K562 (cell line): ENCODE data around the gene MYBL2. TPM values are rescaled to one million over a fixed set of nuclear protein-coding genes. Genes with fewer than 3 reads are reported as not detected.

Experiments
- BRF2 ChIP-seq: IDR thresholded peaks from 3 replicates; pipeline ENCODE4 v1.6.1; 2011; ENCODE audit warnings: borderline replicate concordance, mild to moderate bottlenecking; ENCODE audit not compliant: insufficient read length, insufficient read depth
- CGGBP1 ChIP-seq: fragments of 250-450 bp; sonication (Bioruptor Pico); IDR thresholded peaks from 2 replicates; pipeline ENCODE4 v1.9.0; 2021; ENCODE audit warnings: mild to moderate bottlenecking
- EZH2 ChIP-seq: IDR thresholded peaks from 2 replicates; pipeline ENCODE4 v1.6.1; 2012; ENCODE audit warnings: low read depth, mild to moderate bottlenecking, inconsistent platforms, low read length, borderline replicate concordance
- FOS ChIP-seq: IDR thresholded peaks from 3 replicates; pipeline ENCODE4 v1.6.1; 2011; ENCODE audit not compliant: insufficient read length; ENCODE audit errors: extremely low read depth
- HINFP ChIP-seq: fragments of 450-650 bp; conservative IDR thresholded peaks from 2 replicates; pipeline ENCODE4 v1.6.1; 2016; ENCODE audit warnings: missing genetic modification characterization, low read depth, mild to moderate bottlenecking, control low read depth, missing compliant biosample characterization
- MCM7 ChIP-seq, 2 experiments: fragments of 450-650 bp; IDR thresholded peaks; 2 replicates each; pipeline ENCODE4 v1.6.1; 2016 to 2018
- MECOM ChIP-seq: fragments of 250-450 bp; sonication (Bioruptor Pico); IDR thresholded peaks from 2 replicates; pipeline ENCODE4 v1.8.0; 2022; ENCODE audit warnings: inconsistent platforms
- MTA1 ChIP-seq: fragments of 450-650 bp; IDR thresholded peaks from 2 replicates; pipeline ENCODE4 v1.6.1; 2017; ENCODE audit warnings: borderline replicate concordance
- NR2C1 ChIP-seq, 2 experiments: fragments of 450-650 bp; IDR thresholded peaks; 2 replicates each; pipeline ENCODE4 v1.6.1; 2017; ENCODE audit warnings: mild to moderate bottlenecking in 2 of 2, antibody characterized with exemption in 1 of 2, inconsistent platforms in 1 of 2, missing compliant biosample characterization in 1 of 2, missing genetic modification characterization in 1 of 2
- PHB ChIP-seq: fragments of 250-450 bp; sonication (Bioruptor Pico); IDR thresholded peaks from 2 replicates; pipeline ENCODE4 v1.5.0; 2021
- PTTG1 ChIP-seq: fragments of 450-650 bp; IDR thresholded peaks from 2 replicates; pipeline ENCODE4 v1.6.1; 2016; ENCODE audit warnings: low read depth, mild to moderate bottlenecking, missing genetic modification characterization, missing compliant biosample characterization
- TCF3 ChIP-seq: sonication (generic); formaldehyde crosslinking; IDR thresholded peaks from 2 replicates; pipeline ENCODE4 v1.4.0; 2020; ENCODE audit warnings: mild to moderate bottlenecking, missing genetic modification reagents
- U2AF2 ChIP-seq: fragments of 200-400 bp; formaldehyde crosslinking; optimal IDR thresholded peaks from 2 replicates; pipeline ENCODE3; 2017; ENCODE audit warnings: low read depth, mild to moderate bottlenecking, low read length
- ZNF174 ChIP-seq: fragments of 250-450 bp; sonication (Bioruptor Pico); IDR thresholded peaks from 2 replicates; pipeline ENCODE4 v1.4.0; 2020; ENCODE audit warnings: mild to moderate bottlenecking
- ZNF23 ChIP-seq: fragments of 250-450 bp; sonication (Bioruptor Pico); IDR thresholded peaks from 2 replicates; pipeline ENCODE4 v1.4.0; 2020; ENCODE audit warnings: mild to moderate bottlenecking
- ZNF318 ChIP-seq, 2 experiments: fragments of 450-650 bp; IDR thresholded peaks; 2 replicates each; pipeline ENCODE4 v1.6.1; 2016; ENCODE audit warnings: mild to moderate bottlenecking in 2 of 2, borderline replicate concordance in 1 of 2, low read depth in 1 of 2, moderate library complexity in 1 of 2
- polyA plus RNA-seq, 8 experiments: library from polyadenylated mRNA; depleted of rRNA in 4 of 8; stranded (reverse) in 5 of 8; unstranded in 3 of 8; fragments of >200 nt; fragmentation: Nextera tagmentation in 2 of 8; fragmentation: Illumina TruSeq in 1 of 8; extraction: Ambion mirVana in 2 of 8; extraction: Trizol in 1 of 8; gene quantifications; 2 replicates each; pipeline versions ENCODE4 v1.2.1 to v1.2.3, GENCODE V29; 2011 to 2014; ENCODE audit warnings: inconsistent platforms in 1 of 8, missing spikeins in 1 of 8
- total RNA-seq, 7 experiments: library from RNA; depleted of rRNA in 6 of 7; stranded (reverse); fragments of >200 nt in 6 of 7; fragmentation: Illumina TruSeq in 2 of 7; extraction: Trizol in 2 of 7; gene quantifications; 2 replicates each; pipeline versions ENCODE4 v1.2.1 to v1.2.3, GENCODE V29; 2011 to 2021; ENCODE audit warnings: low replicate concordance in 1 of 7

MYBL2 gene
- total and polyA plus RNA-seq, 9 of the 15 experiments (the other 6 are each of a cell fraction or from before 2014, with no cell fraction given) = 4.4 to 169 (median 52.5) TPM

- no peak for TF ChIP-seq ZNF318 (IDR thresholded peaks at IDR 0.05; ENCODE audit: borderline replicate concordance in 1 of 2, low read depth in 1 of 2)
- TF ChIP-seq CGGBP1 = no peak
- no peak for TF ChIP-seq ZNF174
- TF ChIP-seq TCF3 = peak; percentile 99
- TF ChIP-seq ZNF23 = no peak
- no peak for TF ChIP-seq PTTG1 (tag)
- no peak for TF ChIP-seq BRF2
- TF ChIP-seq MTA1 = peak; percentile 62; the same call in 1 of the 2 replicates
- no peak for TF ChIP-seq MCM7 (IDR thresholded peaks at IDR 0.05)
- no peak for TF ChIP-seq HINFP (tag)
- no peak for TF ChIP-seq FOS
- TF ChIP-seq MECOM (CRISPR knock-in tag) = peak; percentile 47; the same call in 1 of the 2 replicates
- no peak for TF ChIP-seq U2AF2
- peak; percentile 84 for TF ChIP-seq NR2C1 (IDR thresholded peaks at IDR 0.05)
- TF ChIP-seq NR2C1 (tag; IDR thresholded peaks at IDR 0.05) = peak; percentile 90
- TF ChIP-seq PHB = no peak
- no peak for TF ChIP-seq EZH2
Measured at GRCh38 chr20:43690943-43691598, 24.2 kb downstream of the MYBL2 start (continued).
